Measurements from ENCODE around the gene TRAPPC6A.

Gene TRAPPC6A

GRCh38 chr19:45146741-45147205, 31.3 kb downstream of the TRAPPC6A start:
- H2AFZ ChIP-seq (ENCODE audit: low read length, unreplicated experiment), result no peak overlapping the region
- H3K27me3 ChIP-seq (ENCODE audit: insufficient read depth, low read length), result no peaks in the 10 kb centered on the region
- no peaks in the 10 kb centered on the region for H3K4me1 ChIP-seq (ENCODE audit: control insufficient read depth, insufficient read depth, low read length, unreplicated experiment)
- H3K27ac ChIP-seq (ENCODE audit: low read depth, low read length), result no peak overlapping the region
- H3K79me2 ChIP-seq (ENCODE audit: control insufficient read depth, insufficient read depth, low read length, unreplicated experiment), result no peaks in the 10 kb centered on the region
- H3K4me3 ChIP-seq (ENCODE audit: low read depth, low read length), result no peak overlapping the region
- H3K36me3 ChIP-seq (ENCODE audit: insufficient read depth, low read length), result no peaks in the 10 kb centered on the region

DNA sequence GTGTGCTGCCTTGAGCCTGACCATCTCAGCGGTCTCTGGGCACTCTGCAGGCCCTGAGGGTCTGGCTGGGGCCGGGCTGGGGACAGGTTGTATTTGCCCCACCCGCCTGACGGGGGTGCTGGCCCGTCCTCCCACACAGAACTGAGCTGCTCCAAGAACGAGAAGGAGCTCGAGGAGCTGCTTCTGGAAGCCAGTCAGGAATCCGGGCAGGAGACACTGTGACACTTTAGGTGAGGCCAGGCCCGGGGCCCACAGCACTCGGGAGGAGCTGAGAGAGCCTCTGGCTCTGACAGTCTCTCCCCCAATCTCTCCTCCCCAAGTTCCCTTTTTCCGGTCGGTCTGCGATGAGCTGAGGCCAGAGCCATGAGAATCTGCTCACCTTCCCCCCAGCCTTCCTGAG, 31.8 kb downstream of the TRAPPC6A start:
- Histone ChIP-seq H3K79me2 (ENCODE audit: control insufficient read depth, insufficient read depth, low read length, unreplicated experiment) (no peaks in the 10 kb centered on the region), H2AFZ (ENCODE audit: low read length, unreplicated experiment) (no peak overlapping the region), H3K36me3 (ENCODE audit: insufficient read depth, low read length) (no peaks in the 10 kb centered on the region), H3K4me3 (ENCODE audit: low read depth, low read length) (no peak overlapping the region), H3K27me3 (ENCODE audit: insufficient read depth, low read length) (no peaks in the 10 kb centered on the region), H3K4me1 (ENCODE audit: control insufficient read depth, insufficient read depth, low read length, unreplicated experiment) (no peaks in the 10 kb centered on the region), H3K27ac (ENCODE audit: low read depth, low read length) (no peak overlapping the region)

GRCh38 chr19:45145270-45146189, 32.5 kb downstream of the TRAPPC6A start:
- Histone ChIP-seq H3K79me2 (ENCODE audit: control insufficient read depth, insufficient read depth, low read length, unreplicated experiment) (no peaks in the 10 kb centered on the region), H3K36me3 (ENCODE audit: insufficient read depth, low read length) (no peaks in the 10 kb centered on the region), H3K27me3 (ENCODE audit: insufficient read depth, low read length) (no peaks in the 10 kb centered on the region), H2AFZ (ENCODE audit: low read length, unreplicated experiment) (no peak overlapping the region), H3K27ac (ENCODE audit: low read depth, low read length) (no peak overlapping the region), H3K4me1 (ENCODE audit: control insufficient read depth, insufficient read depth, low read length, unreplicated experiment) (no peaks in the 10 kb centered on the region), H3K4me3 (ENCODE audit: low read depth, low read length) (no peak overlapping the region)

DNA sequence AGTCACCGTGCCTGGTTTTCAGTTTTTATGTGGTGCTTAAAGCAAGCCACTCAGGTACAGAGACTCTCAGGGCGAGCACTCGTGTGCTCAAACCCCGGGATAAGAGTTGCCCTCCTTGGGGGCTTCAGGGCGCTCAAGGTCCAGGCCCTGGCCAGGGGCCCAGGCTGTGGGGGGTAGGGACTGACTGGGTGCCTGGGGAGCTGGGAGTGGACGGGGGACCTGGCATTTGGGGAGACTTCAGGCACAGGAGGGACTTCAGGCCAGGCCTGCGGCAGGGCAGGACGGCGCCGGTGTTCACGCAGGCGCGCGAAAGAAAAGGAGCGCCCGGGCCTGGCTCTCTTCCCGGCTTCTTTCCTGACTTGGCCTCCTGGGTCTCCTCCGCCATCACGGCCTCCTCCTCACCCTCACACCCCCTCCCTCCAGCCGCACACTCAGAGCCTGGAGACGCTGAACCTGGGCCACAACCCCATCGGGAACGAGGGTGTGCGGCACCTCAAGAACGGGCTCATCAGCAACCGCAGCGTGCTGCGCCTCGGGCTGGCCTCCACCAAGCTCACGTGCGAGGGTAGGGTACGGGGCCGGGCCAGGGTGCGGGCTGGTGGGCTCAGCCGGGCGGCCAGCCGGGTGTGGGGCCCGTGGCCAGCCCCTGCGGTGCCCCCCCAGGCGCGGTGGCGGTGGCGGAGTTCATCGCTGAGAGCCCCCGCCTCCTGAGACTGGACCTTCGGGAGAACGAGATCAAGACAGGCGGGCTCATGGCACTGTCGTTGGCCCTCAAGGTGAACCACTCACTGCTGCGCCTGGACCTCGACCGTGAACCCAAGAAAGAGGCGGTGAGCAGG, 33.4 kb downstream of the TRAPPC6A start:
- H3K4me3 ChIP-seq (ENCODE audit: low read depth, low read length), result no peak overlapping the region
- no peak overlapping the region for H3K27ac ChIP-seq (ENCODE audit: low read depth, low read length)
- no peaks in the 10 kb centered on the region for H3K4me1 ChIP-seq (ENCODE audit: control insufficient read depth, insufficient read depth, low read length, unreplicated experiment)
- H3K36me3 ChIP-seq (ENCODE audit: insufficient read depth, low read length), result no peaks in the 10 kb centered on the region
- H3K79me2 ChIP-seq (ENCODE audit: control insufficient read depth, insufficient read depth, low read length, unreplicated experiment), result no peaks in the 10 kb centered on the region
- no peaks in the 10 kb centered on the region for H3K27me3 ChIP-seq (ENCODE audit: insufficient read depth, low read length)
- H2AFZ ChIP-seq (ENCODE audit: low read length, unreplicated experiment), result no peak overlapping the region

- Histone ChIP-seq H3K4me1 (ENCODE audit: control insufficient read depth, insufficient read depth, low read length, unreplicated experiment) (no peaks in the 10 kb centered on the region), H3K27me3 (ENCODE audit: insufficient read depth, low read length) (no peaks in the 10 kb centered on the region), H3K36me3 (ENCODE audit: insufficient read depth, low read length) (no peaks in the 10 kb centered on the region), H3K79me2 (ENCODE audit: control insufficient read depth, insufficient read depth, low read length, unreplicated experiment) (no peaks in the 10 kb centered on the region), H3K27ac (ENCODE audit: low read depth, low read length) (no peak overlapping the region), H3K4me3 (ENCODE audit: low read depth, low read length) (no peak overlapping the region), H2AFZ (ENCODE audit: low read length, unreplicated experiment) (no peak overlapping the region)
Observed at GRCh38 chr19:45142726-45143110, 35.3 kb downstream of the TRAPPC6A start.

DNA sequence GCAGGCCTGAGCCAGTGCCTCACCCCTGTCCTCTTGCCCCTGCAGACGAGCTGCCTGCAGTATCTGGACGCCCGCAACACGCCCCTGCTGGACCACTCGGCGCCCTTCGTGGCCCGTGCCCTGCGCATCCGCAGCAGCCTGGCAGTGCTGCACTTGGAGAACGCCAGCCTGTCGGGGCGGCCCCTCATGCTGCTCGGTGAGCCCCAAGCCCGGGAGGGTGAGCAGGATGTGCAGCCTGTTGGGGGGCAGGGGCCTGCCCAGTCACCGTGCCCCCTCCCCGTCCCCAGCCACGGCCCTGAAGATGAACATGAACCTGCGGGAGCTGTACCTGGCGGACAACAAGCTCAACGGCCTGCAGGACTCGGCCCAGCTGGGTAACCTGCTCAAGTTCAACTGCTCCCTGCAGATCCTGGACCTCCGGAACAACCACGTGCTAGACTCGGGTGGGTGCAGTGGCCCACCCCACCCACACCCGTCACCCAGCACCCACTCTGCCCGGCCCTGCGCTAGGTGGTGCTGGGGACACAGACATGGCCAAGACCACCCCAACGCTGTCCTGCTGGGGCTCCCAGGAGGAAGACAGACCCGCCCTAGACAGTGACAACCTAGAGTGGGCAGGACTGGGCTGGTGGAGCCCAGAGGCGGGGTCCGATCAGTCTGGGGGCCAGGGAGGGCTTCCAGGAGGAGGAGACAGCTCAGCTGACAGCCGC, 35.9 kb downstream of the TRAPPC6A start:
- no peak overlapping the region for H2AFZ ChIP-seq (ENCODE audit: low read length, unreplicated experiment)
- H3K27me3 ChIP-seq (ENCODE audit: insufficient read depth, low read length), result no peaks in the 10 kb centered on the region
- H3K79me2 ChIP-seq (ENCODE audit: control insufficient read depth, insufficient read depth, low read length, unreplicated experiment), result no peaks in the 10 kb centered on the region
- H3K4me1 ChIP-seq (ENCODE audit: control insufficient read depth, insufficient read depth, low read length, unreplicated experiment), result no peaks in the 10 kb centered on the region
- no peak overlapping the region for H3K4me3 ChIP-seq (ENCODE audit: low read depth, low read length)
- no peaks in the 10 kb centered on the region for H3K36me3 ChIP-seq (ENCODE audit: insufficient read depth, low read length)
- no peak overlapping the region for H3K27ac ChIP-seq (ENCODE audit: low read depth, low read length)

- no peak overlapping the region for H2AFZ ChIP-seq (ENCODE audit: low read length, unreplicated experiment)
- no peaks in the 10 kb centered on the region for H3K4me1 ChIP-seq (ENCODE audit: control insufficient read depth, insufficient read depth, low read length, unreplicated experiment)
- no peak overlapping the region for H3K4me3 ChIP-seq (ENCODE audit: low read depth, low read length)
- no peaks in the 10 kb centered on the region for H3K36me3 ChIP-seq (ENCODE audit: insufficient read depth, low read length)
- no peaks in the 10 kb centered on the region for H3K79me2 ChIP-seq (ENCODE audit: control insufficient read depth, insufficient read depth, low read length, unreplicated experiment)
- H3K27ac ChIP-seq (ENCODE audit: low read depth, low read length), result no peak overlapping the region
- no peaks in the 10 kb centered on the region for H3K27me3 ChIP-seq (ENCODE audit: insufficient read depth, low read length)
Observed at GRCh38 chr19:45141203-45141900, 36.7 kb downstream of the TRAPPC6A start.

- no peaks in the 10 kb centered on the region for H3K36me3 ChIP-seq (ENCODE audit: insufficient read depth, low read length)
Observed at GRCh38 chr19:45140533-45140932, 37.5 kb downstream of the TRAPPC6A start.

GRCh38 chr19:45140144-45140503, 37.9 kb downstream of the TRAPPC6A start:
- no peak overlapping the region for H3K27ac ChIP-seq (ENCODE audit: low read depth, low read length)
- no peaks in the 10 kb centered on the region for H3K4me1 ChIP-seq (ENCODE audit: control insufficient read depth, insufficient read depth, low read length, unreplicated experiment)

More at GRCh38 chr19:45140533-45140932, 37.5 kb downstream of the TRAPPC6A start:
- Histone ChIP-seq H2AFZ (ENCODE audit: low read length, unreplicated experiment) (no peak overlapping the region), H3K27ac (ENCODE audit: low read depth, low read length) (no peak overlapping the region), H3K27me3 (ENCODE audit: insufficient read depth, low read length) (no peaks in the 10 kb centered on the region), H3K79me2 (ENCODE audit: control insufficient read depth, insufficient read depth, low read length, unreplicated experiment) (no peaks in the 10 kb centered on the region), H3K4me3 (ENCODE audit: low read depth, low read length) (no peak overlapping the region), H3K4me1 (ENCODE audit: control insufficient read depth, insufficient read depth, low read length, unreplicated experiment) (no peaks in the 10 kb centered on the region)

More at GRCh38 chr19:45140144-45140503, 37.9 kb downstream of the TRAPPC6A start:
- no peaks in the 10 kb centered on the region for H3K27me3 ChIP-seq (ENCODE audit: insufficient read depth, low read length)
- no peaks in the 10 kb centered on the region for H3K79me2 ChIP-seq (ENCODE audit: control insufficient read depth, insufficient read depth, low read length, unreplicated experiment)
- no peak overlapping the region for H2AFZ ChIP-seq (ENCODE audit: low read length, unreplicated experiment)
- H3K4me3 ChIP-seq (ENCODE audit: low read depth, low read length), result no peak overlapping the region
- H3K36me3 ChIP-seq (ENCODE audit: insufficient read depth, low read length), result no peaks in the 10 kb centered on the region
